ENCODE data around the gene ELAC1.

The ELAC1 gene

GRCh38 chr18:51013259-51013658 is 45.4 kb downstream of the ELAC1 start:
- Histone ChIP-seq H3K4me3 (replicated peaks; ENCODE audit: insufficient read depth, low read length) (no peak overlapping the region), H3K27me3 (ENCODE audit: insufficient read depth, poor library complexity, severe bottlenecking) (no peaks in the 10 kb centered on the region), H3K27ac (replicated peaks) (no peak overlapping the region)
- DNase-seq (ENCODE audit: low read depth in 1 of 2, low spot score in 1 of 2) = no peak
- TF ChIP-seq REST (IDR thresholded peaks at IDR 0.05; ENCODE audit: insufficient replicate concordance, low read depth) (no peak), CTCF (IDR thresholded peaks at IDR 0.05; ENCODE audit: insufficient read depth, low read length) (no peak)

- DNase-seq (ENCODE audit: low read depth in 1 of 2, low spot score in 1 of 2) = no peak
- TF ChIP-seq CTCF (IDR thresholded peaks at IDR 0.05; ENCODE audit: insufficient read depth, low read length) = no peak
- TF ChIP-seq SPI1 (IDR thresholded peaks at IDR 0.05; ENCODE audit: borderline replicate concordance, low read depth) = no peak
- no peak for TF ChIP-seq GABPA (IDR thresholded peaks at IDR 0.05; ENCODE audit: low read depth)
- no peak for TF ChIP-seq POLR2AphosphoS5 (IDR thresholded peaks at IDR 0.05; ENCODE audit: low read depth)
- TF ChIP-seq REST (IDR thresholded peaks at IDR 0.05; ENCODE audit: insufficient replicate concordance, low read depth) = no peak
- H3K27ac ChIP-seq (replicated peaks) = no peak overlapping the region
- H3K4me3 ChIP-seq (replicated peaks; ENCODE audit: insufficient read depth, low read length) = no peak overlapping the region
- H3K27me3 ChIP-seq (ENCODE audit: insufficient read depth, poor library complexity, severe bottlenecking) = no peaks in the 10 kb centered on the region
Observed at GRCh38 chr18:51017140-51017879, 49.5 kb downstream of the ELAC1 start.

GRCh38 chr18:51020536-51020935 is 52.7 kb downstream of the ELAC1 start:
- no peak overlapping the region for H3K4me3 ChIP-seq (replicated peaks; ENCODE audit: insufficient read depth, low read length)
- H3K27ac ChIP-seq (replicated peaks) = no peak overlapping the region
- no peaks in the 10 kb centered on the region for H3K27me3 ChIP-seq (ENCODE audit: insufficient read depth, poor library complexity, severe bottlenecking)
- TF ChIP-seq SPI1 (IDR thresholded peaks at IDR 0.05; ENCODE audit: borderline replicate concordance, low read depth) (no peak), POLR2AphosphoS5 (IDR thresholded peaks at IDR 0.05; ENCODE audit: low read depth) (no peak), CTCF (IDR thresholded peaks at IDR 0.05; ENCODE audit: insufficient read depth, low read length) (no peak), GABPA (IDR thresholded peaks at IDR 0.05; ENCODE audit: low read depth) (no peak), REST (IDR thresholded peaks at IDR 0.05; ENCODE audit: insufficient replicate concordance, low read depth) (no peak)
- DNase-seq (ENCODE audit: low read depth in 1 of 2, low spot score in 1 of 2) = no peak

Data from HL-60 (cell line).